HG02884 (cell line): ENCODE measurements around the gene RNF11.

Source experiments
- ATAC-seq: cut with Tn5 transposase; IDR thresholded peaks from one replicate; pipeline ENCODE4 v1.9.1; 2021; ENCODE audit warnings: mild to moderate bottlenecking, moderate library complexity; ENCODE audit not compliant: unreplicated experiment

Gene RNF11

DNA sequence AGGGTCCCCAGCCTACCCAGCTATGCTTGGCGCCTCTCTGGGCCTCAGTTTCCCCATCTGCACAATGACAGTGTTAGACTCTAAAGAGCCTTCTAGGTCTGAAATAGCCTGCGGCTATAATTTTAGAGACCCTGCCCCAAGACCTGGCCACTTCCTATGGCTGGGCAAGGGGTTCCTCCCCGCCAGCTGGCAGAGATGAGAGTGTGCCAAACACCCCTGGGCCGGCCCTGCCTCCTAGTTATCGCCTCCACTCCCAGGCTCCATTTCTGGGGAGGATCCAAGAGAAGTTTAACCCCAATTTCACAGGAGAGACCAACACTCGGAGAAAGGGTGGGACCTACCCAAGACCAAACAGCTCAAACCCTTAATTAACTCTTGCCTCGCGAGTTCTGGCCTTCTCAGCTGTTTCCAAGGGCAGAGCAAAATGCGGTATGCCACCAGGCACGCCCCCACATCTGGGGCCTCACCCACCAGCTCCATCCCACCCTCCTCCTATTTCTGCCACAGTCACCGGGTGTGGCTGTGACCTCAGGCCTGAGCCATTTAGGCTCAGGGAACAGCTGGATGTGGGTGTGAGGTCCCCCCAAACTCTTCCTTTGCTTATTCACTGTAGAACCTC lies 58.6 kb downstream of the RNF11 start:
- no peak for ATAC-seq

DNA sequence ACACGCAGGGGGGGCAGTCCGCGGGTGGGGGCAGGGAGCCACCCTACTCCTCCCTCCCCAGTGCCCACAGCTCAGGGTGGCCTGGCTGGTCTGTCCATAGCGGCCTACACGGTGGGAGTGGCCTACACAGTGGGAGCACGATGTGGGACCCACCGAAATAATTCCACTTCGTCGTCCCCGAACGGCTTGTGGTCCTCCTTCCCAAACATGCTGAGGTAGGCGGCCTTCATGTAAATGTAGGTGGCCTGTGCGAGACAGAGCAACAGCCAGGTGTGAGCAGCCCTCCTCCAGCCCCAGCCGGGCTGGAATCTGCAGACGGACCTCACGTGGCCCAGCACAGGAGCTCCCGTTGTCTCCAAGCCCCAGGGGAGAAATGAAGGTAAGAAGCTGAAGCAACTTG lies 59.9 kb downstream of the RNF11 start:
- ATAC-seq = no peak

DNA sequence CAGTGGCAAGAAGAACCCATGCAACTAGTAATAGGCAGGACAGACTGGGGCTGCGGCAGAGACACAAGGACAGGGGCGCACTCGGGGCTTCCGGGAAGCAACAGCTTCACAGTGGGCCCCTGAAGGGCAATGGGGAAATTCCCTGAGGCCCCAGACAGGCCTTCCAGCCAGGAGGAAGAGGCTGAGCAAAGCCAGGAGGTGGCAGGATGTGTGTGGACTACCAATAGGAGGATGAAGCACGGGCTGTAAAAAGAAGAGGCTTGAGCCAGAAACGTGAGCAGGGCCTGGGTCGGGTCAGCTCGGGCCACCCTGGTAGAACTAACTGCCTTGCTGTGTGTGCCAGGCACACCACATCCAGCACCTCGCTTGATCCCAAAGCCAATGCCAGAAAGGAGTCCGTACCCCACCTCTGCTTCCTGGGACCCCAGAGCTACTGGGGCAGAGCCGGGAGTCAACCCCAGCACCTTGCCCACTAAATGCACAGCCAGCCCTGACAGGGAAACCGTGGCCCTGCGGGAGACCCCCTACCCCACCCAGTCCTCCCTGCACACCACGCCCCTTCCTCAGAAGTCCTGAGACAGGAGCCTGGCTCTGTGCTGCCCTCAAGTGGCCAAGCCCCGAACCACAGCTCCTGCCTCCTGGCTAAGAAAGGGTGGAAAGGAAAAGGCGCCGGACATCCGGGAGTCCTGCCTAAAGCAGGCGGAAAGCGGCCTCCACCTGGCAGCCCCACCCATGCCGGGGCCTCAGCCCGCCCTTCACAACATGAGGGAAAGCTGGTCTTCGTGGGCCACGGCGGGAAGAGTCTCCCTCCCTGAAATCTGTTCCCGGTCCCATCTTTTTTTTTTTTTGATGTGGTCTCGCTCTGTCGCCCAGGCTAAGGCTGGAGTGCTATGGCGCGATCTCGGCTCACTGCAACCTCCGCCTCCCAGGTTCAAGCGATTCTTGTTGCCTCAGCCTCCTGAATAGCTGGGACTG lies 60.6 kb downstream of the RNF11 start:
- no peak for ATAC-seq

DNA sequence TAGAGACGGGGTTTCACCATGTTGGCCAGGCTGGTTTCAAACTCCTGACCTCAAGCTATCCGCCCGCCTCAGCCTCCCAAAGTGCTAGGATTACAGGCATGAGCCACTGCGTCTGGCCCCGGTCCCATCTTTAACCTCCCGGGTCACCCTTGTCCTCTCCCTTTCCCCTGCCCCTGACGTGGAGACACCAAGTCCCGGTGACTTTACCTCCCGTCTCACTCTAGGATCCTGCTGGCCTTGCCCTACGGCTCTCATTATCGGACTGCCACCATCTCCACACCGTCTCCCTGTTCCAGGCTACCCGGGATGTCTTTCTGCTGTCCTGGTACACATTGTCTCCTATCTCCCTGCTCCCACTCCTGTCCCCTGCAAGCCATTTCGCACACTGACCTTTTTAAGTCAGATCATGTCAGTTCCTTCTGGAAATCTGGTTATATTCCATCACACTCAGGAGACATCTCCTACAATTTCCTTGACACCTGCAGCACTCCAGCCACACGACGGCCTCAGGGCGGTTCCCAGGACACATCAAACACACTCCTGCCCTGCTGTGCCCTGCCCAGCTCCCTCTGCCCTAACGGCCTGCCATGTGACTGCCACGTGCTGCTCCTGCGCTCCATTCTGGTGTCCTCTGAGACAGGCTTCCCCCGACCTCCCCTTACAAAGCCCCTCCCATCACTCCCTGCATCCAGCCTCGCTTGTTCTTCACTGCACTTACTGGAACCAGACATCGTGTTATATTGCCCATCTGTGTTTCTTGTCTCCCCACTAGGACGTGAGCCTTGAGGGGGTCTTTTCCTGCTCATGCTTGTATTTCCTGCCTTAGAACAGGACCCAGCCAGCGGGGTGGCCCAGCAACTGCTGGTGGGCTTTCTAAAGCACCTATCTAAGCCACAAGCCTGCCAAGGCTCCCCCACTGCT lies 61.6 kb downstream of the RNF11 start:
- ATAC-seq = no peak

DNA sequence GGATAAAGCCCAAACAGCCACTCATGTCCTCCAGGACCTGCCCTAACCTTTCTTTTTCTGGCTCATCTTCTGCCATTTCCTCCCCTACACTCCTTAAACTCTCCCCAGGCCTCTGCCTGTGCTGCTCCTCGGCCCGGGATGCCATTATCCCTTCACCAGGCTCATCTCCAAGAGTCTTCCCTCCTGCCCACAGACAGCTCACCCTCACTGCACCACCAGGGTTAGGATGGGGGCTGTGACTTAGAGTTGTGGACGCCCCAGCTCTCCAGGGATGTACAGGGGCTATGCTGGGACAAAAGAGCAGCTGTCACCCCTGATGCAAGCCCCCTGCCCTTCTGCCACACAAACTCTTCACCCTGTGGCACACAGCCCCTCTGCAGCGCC lies 62.2 kb downstream of the RNF11 start:
- no peak for ATAC-seq

DNA sequence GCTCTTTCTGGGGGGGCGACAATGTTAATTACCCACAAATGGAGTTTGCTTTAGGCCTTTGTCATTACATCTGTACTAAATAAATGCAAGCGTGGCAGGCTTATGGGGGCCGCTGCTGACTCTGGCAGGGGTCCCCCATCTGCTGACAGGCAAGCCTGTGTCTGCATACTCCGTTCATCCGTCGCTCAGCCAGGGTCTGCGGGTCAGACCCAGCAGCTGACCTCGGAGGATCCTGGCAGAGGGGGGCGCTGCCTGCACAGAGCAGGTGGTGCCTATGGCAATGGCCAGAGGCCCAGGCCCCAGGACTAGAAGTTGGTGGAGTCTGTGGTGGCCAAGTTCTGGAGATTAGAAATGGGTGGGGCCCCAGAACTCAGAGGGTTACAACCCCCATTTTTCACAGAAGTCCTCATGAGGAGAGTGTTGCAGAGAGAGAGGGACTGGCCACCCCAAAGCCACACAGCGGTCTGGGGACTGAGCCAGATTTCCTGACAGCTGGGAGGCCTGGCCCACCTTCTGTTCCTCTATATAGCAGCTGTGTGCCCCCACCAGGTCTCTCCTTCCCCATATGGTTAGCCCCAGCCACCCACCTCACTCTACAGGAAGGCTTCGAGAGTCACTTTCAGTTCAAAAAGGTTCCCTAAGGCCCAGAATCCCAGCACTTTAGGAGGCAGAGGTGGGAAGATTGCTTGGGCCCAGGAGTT lies 63.3 kb downstream of the RNF11 start:
- no peak for ATAC-seq

DNA sequence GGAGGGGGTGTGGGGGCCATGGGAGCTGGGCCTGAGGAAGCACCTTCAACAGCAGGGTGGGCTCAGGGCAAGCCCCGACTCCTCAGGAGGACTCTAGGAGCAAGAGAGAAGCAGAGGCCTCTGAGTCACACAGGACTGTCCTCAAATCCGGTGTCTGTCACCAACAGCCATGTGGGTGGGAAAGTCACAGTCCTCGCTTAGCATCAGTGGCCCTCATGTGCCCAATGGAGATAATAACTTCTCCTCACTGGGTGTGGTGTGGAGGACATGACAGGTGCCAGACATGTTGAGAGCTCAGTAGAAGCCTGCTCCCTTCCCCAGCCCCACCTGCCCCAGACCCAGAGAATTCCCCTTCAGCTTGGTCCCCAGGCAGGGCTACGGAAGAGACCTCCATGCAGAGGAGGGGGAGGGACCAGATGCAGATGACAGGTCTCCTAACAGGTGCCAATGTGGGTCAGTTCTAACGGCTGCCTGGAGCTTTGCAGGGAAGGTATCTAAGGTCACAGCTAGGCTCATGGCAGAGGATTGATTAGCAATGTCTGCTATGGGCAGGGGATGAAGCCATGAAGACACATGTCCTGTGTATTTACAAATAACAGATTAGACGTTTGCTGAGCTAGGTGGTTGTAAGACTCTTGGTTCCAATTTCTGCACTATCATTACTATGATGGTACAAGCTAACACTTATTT lies 64.1 kb downstream of the RNF11 start:
- no peak for ATAC-seq

DNA sequence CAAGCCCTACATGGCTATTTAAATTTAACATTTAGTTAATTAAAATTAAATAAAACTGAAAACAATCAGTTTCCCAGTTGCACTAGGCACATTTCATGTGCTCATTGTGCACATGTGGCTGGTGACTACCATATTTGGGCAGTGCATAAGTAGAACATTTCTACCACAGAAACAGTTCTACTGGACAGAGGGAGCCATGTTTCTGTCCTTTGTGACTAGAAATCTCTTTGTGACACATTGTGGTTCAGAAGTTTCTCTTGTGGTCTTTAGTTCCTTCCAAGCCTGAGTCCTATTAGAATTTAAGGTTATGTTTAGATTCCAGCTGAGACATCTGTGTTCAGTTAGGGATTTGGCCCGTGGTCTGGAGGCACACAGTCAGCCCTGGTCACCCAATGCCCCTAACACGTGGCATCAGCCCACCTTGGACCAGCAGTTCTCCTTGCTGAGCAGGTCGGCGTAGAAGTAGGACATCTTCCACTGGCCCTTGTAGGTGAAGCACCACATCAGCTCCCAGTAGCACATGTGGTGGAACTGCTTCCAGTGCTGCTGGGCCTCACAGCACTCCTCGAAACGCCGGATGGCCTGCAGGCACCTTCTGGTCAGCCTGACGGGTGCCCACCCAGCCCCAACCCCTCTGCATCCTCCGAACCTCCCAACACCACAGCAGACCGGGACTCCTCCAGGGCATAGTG lies 65.2 kb downstream of the RNF11 start:
- ATAC-seq = no peak

DNA sequence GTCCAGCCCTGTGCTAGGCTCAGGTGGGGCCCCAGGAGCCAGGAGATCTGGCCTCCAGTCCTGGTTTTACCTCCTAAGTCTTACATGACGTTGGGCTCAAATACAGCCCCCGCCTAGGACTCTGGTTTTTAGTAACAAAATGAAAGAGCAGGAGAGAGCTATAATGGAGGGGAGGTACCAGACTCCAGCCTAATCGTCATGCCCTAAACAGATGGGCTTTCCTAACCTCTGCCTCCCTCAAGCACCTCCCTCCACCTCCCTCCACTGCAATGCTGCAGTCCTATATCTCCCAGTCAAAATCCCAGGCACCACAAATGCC lies 65.7 kb downstream of the RNF11 start:
- ATAC-seq = peak; percentile 40

DNA sequence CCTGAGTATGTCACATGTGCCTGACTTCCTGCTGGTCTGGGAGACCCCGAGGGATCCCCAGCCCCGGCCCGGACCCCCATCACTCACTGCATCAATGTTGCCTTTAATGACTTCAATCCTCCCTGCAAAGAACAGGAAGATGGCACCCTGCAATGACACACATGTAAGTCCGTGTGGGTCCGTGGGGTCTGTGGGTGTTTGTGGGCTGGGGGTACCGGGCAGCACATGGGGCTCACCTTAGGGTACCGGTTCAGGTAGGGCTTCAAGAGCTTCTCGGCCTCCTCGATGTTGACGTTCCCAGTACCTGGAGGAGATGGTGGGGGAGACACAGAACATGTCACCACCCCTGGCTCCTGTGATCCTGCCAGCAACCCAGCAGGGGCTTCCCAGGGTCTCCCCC lies 66.2 kb downstream of the RNF11 start:
- no peak for ATAC-seq

DNA sequence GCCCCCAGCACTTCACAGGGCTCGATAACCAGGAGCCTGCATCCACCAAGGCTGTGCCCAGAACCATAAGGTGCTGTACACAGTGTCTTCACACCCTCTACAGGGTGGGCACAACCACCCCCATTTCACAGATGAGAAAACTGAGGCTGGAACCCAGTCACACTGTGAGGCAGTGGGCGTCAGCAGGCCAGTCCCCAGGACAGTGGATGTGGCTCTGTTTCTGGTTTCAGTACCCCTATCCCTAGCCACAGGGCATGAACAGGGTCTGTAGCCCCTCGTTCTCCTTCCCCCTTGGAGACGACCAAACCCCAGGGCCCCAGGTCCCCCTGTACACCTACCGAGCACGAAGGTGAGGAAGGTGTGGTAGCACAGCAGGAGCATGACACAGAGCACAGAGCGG lies 66.7 kb downstream of the RNF11 start:
- no peak for ATAC-seq

DNA sequence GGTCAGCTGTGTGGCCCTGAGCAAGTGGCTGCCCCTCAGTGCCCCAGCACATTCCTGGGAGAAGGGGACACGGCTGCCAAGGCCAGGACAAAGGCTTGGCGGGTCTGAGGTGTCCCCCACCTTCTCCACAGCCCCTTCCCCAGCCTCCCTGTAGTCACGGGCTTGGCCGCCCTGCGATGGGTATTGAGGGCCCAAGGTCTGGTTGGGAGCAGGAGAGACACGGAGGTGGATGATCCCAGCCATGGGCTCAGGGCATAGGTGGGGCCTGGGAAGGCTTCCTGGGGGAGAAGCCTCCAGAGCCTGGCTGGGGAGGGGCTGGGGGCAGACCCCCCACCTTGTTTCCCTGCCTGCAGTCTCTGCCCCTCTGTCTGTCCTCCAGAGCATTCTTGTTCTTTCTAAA lies 67.2 kb downstream of the RNF11 start:
- ATAC-seq = no peak

DNA sequence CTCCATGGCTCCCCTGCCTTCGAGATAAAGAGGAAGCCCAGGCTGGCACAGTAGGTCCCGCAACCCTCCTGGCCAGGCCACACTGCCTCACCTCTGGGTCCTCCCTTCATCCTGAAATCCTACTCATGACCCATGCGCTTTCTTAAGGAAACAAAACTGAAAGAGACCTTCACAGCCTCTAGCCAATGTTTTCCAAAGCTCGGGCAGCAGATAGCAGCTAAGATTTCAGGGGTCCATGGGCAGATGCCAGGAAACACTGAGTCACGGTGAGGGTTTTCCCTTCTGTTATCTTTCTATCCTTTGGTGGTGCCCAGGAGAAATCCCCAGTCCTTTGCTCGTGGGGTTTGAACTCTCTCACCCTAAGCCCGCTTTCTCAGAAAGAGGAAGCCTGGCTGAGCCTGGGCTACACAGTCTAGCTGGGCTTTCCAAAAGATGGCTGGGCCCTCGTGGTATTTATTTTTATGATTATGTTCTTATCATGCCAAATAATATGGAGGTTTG lies 67.7 kb downstream of the RNF11 start:
- no peak for ATAC-seq

DNA sequence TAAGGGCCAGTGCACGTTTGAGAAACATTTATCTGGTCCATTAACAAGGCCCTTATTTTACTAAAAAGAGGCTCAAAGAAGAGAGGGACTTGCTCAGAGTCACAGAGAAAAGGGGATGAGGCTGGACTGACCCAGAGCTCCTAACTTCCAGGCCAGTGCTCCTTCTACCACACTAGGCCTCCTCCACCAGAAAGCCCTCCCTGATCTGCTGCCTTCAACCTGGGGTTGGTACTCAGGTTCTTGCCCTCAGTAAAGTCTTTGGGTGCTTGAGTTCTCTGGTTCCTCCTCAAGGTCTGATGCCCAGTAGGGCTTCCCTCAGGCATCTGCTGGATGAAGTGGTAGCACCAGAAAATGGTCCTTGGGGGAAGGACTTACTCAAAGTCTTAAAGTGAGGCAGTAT lies 68.3 kb downstream of the RNF11 start:
- no peak for ATAC-seq

DNA sequence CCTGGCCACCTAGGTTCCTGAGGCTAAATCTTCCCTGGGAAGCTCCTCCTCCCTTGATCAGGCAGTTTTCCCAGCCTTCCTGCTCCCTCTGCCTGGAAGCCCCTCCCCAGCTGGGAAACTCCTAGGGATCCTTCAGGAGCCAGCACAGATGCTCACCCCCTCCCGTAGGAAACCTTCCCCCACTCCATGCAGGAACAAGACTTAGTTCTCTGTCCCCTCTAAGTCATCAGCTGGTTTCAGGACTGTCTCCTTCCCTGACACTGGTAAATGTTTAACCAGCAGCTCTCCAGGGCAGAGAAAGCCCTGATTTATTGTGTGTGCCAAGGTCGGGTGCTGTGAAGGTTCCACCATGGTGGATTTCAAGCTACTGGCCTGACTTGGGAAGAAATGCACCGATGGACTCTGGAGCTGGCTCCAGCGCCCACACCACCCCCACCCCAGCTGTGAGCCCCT lies 69.3 kb downstream of the RNF11 start:
- ATAC-seq = no peak

DNA sequence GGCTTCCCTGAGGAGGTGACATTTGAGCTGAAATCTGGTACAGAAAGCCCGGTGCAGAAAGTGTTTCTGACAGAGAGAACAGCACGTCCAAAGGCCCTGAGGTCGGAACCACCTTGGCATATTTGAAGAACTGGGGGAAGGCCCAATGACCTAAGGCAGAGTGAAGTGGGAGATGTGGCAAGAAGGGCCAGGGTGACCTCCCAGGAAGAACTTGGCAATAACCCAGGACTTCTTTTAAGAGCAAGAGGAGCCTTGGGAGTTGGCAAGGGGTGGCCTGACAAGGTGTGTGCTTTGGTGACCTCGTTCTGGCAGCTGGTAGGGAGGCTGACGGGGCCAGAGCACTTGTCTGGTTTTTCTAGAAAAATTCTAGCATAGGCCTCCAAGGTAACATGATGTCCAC lies 70.9 kb downstream of the RNF11 start:
- no peak for ATAC-seq

DNA sequence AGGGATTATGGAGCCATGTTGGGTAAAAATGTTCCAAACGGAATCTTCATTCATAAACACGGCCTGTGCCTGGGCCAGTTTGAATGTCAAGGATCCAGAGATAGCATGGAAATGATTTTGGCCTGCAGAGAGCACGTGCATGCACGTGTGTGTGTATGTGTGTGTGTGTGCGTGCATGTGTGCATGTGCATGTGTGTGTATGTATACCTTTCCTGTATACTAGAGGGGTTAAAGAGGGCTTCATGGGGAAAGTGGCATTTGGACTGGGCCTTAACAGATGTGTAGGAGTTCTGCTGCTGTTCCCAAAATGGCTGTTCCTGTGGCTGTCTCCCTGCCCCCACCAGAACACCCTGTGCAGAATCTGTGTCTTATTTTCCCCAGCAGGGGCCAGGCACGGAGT lies 72.6 kb downstream of the RNF11 start:
- ATAC-seq = no peak

DNA sequence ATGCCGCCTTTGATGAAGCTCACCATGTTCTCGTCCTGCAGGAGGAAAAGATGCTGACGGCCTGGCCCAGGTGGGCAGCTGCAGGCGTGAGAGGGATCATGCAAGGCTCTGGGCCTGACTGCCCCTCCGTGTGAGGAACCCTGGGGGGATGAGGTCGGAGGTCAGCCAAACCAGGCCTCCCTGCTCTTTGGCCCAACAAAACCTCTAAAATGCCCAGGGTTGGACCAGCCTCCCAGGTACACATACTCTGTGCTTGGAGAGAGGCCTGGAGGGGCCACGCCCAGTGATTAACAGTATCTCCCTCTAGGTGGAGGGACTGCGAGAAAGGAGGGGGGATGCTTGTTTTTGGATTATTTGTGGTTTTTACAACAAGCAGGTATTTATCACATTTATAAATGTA lies 73.2 kb downstream of the RNF11 start:
- no peak for ATAC-seq

DNA sequence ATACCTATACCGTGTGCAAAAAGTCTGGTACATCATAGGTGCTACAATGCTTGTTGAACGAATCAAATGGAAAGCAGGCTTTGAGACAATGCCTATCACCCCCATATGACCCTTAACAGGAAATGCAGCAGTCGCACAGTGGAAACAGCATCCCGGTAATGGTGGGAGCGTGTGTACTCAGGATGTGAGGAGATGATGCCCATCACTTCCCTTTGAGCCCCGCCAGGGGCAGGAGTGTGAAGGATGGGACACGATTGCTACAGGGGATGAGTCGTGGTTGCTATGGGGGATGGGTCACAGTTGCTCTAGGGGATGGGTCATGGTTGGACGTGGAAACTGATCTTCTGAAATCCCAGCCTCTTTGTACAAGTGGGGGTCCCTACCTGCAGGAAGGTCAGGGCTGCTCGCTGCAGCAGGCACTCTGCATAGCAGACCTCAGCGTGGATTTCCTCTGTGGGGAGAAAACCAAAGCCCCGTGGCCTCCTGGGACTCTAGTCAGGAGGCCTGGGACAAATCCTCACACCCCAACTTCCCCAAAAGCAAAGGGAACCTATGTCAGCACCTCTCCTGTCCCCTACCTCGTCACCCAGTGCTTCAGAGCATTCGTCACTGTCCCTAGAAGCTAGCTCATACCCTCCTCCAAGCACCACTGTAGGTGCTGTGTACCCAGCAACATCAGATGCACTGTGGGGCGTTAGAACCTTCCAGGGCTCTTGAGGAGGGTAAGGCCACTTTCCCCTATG lies 75.0 kb downstream of the RNF11 start:
- ATAC-seq = no peak
